ENCODE results near the gene C17orf67.

The C17orf67 gene

GRCh38 chr17:56870081-56870651 lies 36.4 kb upstream of the C17orf67 start:
- DNase-seq (ENCODE audit: extremely low spot score) = no peak
- no peak for TF ChIP-seq TARDBP (IDR thresholded peaks at IDR 0.05)
- TF ChIP-seq LEF1 (IDR thresholded peaks at IDR 0.05; ENCODE audit: borderline replicate concordance) = no peak
- TF ChIP-seq ARNT (IDR thresholded peaks at IDR 0.05) = no peak
- TF ChIP-seq BHLHE40 (IDR thresholded peaks at IDR 0.05; ENCODE audit: borderline replicate concordance) = no peak
- TF ChIP-seq NFRKB (IDR thresholded peaks at IDR 0.05) = no peak
- no peak for TF ChIP-seq FOXK2 (IDR thresholded peaks at IDR 0.05)
- TF ChIP-seq ZNF384 (IDR thresholded peaks at IDR 0.05) = no peak
- TF ChIP-seq CTBP1 (IDR thresholded peaks at IDR 0.05; ENCODE audit: borderline replicate concordance) = no peak
- no peak for TF ChIP-seq PKNOX1 (IDR thresholded peaks at IDR 0.05)
- no peak for TF ChIP-seq L3MBTL2 (conservative IDR thresholded peaks at IDR 0.05)
- no peak for TF ChIP-seq ELF4 (IDR thresholded peaks at IDR 0.05)
- no peak for TF ChIP-seq SUZ12 (IDR thresholded peaks at IDR 0.05)
- no peak for TF ChIP-seq HDGF (IDR thresholded peaks at IDR 0.05; ENCODE audit: borderline replicate concordance)
- TF ChIP-seq FOXM1 (IDR thresholded peaks at IDR 0.05; ENCODE audit: borderline replicate concordance) = no peak
- ChIA-PET CTCF (interaction anchor here (1.8 kb wide), 1 partner anchor 50 kb away, joined by 4 read pairs; no protein-coding TSS in a partner anchor), POLR2A (no interaction called here)

GRCh38 chr17:56868716-56869115 lies 35.0 kb upstream of the C17orf67 start:
- no peak for DNase-seq (ENCODE audit: extremely low spot score)
- TF ChIP-seq SP1 (IDR thresholded peaks at IDR 0.05) (no peak), ELF4 (IDR thresholded peaks at IDR 0.05) (no peak), TARDBP (IDR thresholded peaks at IDR 0.05) (no peak), LEF1 (IDR thresholded peaks at IDR 0.05; ENCODE audit: borderline replicate concordance) (no peak), FOXM1 (IDR thresholded peaks at IDR 0.05; ENCODE audit: borderline replicate concordance) (no peak), FOXK2 (IDR thresholded peaks at IDR 0.05) (no peak), NFRKB (IDR thresholded peaks at IDR 0.05) (no peak), BHLHE40 (IDR thresholded peaks at IDR 0.05; ENCODE audit: borderline replicate concordance) (no peak), PKNOX1 (IDR thresholded peaks at IDR 0.05) (no peak), CTBP1 (IDR thresholded peaks at IDR 0.05; ENCODE audit: borderline replicate concordance) (no peak), ARNT (IDR thresholded peaks at IDR 0.05) (no peak), L3MBTL2 (conservative IDR thresholded peaks at IDR 0.05) (no peak)
- ChIA-PET CTCF (no interaction called here), POLR2A (interaction anchor here (0.7 kb wide), 1 partner anchor 17 kb away, joined by 4 read pairs; no protein-coding TSS in a partner anchor)

GRCh38 chr17:56867948-56868376 lies 34.2 kb upstream of the C17orf67 start:
- POLR2A ChIA-PET = interaction anchor here (0.7 to 1.3 kb wide), 2 partner anchors 16 to 46 kb away, joined by 4 read pairs; partner anchors contain the start of gene TRIM25

GRCh38 chr17:56866496-56866895 lies 32.8 kb upstream of the C17orf67 start:
- ChIA-PET POLR2A (no interaction called here), CTCF (interaction anchor here (0.7 kb wide), 1 partner anchor 22 kb away, joined by 4 read pairs; no protein-coding TSS in a partner anchor)
- TF ChIP-seq LEF1 (IDR thresholded peaks at IDR 0.05; ENCODE audit: borderline replicate concordance) = no peak
- no peak for TF ChIP-seq FOXM1 (IDR thresholded peaks at IDR 0.05; ENCODE audit: borderline replicate concordance)
- TF ChIP-seq TARDBP (IDR thresholded peaks at IDR 0.05) = no peak
- no peak for TF ChIP-seq HDGF (IDR thresholded peaks at IDR 0.05; ENCODE audit: borderline replicate concordance)
- TF ChIP-seq ELF4 (IDR thresholded peaks at IDR 0.05) = no peak
- TF ChIP-seq ARNT (IDR thresholded peaks at IDR 0.05) = no peak
- TF ChIP-seq BHLHE40 (IDR thresholded peaks at IDR 0.05; ENCODE audit: borderline replicate concordance) = no peak
- no peak for TF ChIP-seq ZNF384 (IDR thresholded peaks at IDR 0.05)
- TF ChIP-seq PKNOX1 (IDR thresholded peaks at IDR 0.05) = no peak
- no peak for DNase-seq (ENCODE audit: extremely low spot score)

More at GRCh38 chr17:56867948-56868376, 34.2 kb upstream of the C17orf67 start:
- TF ChIP-seq FOXK2 (IDR thresholded peaks at IDR 0.05) (no peak), FOXA1 (IDR thresholded peaks at IDR 0.05) (no peak), CTBP1 (IDR thresholded peaks at IDR 0.05; ENCODE audit: borderline replicate concordance) (no peak), PKNOX1 (IDR thresholded peaks at IDR 0.05) (no peak), FOXM1 (IDR thresholded peaks at IDR 0.05; ENCODE audit: borderline replicate concordance) (no peak), TARDBP (IDR thresholded peaks at IDR 0.05) (no peak), BHLHE40 (IDR thresholded peaks at IDR 0.05; ENCODE audit: borderline replicate concordance) (no peak), SP1 (IDR thresholded peaks at IDR 0.05) (no peak), ARNT (IDR thresholded peaks at IDR 0.05) (no peak), LEF1 (IDR thresholded peaks at IDR 0.05; ENCODE audit: borderline replicate concordance) (no peak), L3MBTL2 (conservative IDR thresholded peaks at IDR 0.05) (no peak), ZNF384 (IDR thresholded peaks at IDR 0.05) (no peak), SUZ12 (IDR thresholded peaks at IDR 0.05) (no peak), NFRKB (IDR thresholded peaks at IDR 0.05) (no peak)
- CTCF ChIA-PET = no interaction called here
- DNase-seq (ENCODE audit: extremely low spot score) = no peak

GRCh38 chr17:56866076-56866475 lies 32.4 kb upstream of the C17orf67 start:
- no peak for DNase-seq (ENCODE audit: extremely low spot score)
- POLR2A ChIA-PET = no interaction called here
- CTCF ChIA-PET = no interaction called here
- TF ChIP-seq TARDBP (IDR thresholded peaks at IDR 0.05) (no peak), CTBP1 (IDR thresholded peaks at IDR 0.05; ENCODE audit: borderline replicate concordance) (no peak), ELF4 (IDR thresholded peaks at IDR 0.05) (no peak), PKNOX1 (IDR thresholded peaks at IDR 0.05) (no peak)

All from HEK293T (cell line).